Effector memory CD4-positive, alpha-beta T cell (primary cell): ENCODE measurements around the gene TTC23.

ENCODE experiments used
- DNase-seq, 3 donors: peaks; one replicate each; pipeline ENCODE4 v3.0.0-alpha.2; 2020
- H3K27ac ChIP-seq: 2 replicates; pipeline ENCODE4 v1.7.0; 2013; ENCODE audit warnings: mild to moderate bottlenecking, low read length, moderate library complexity; ENCODE audit not compliant: insufficient read depth, poor library complexity, severe bottlenecking
- H3K27me3 ChIP-seq: replicated peaks from 2 replicates; pipeline ENCODE4 v1.7.0; 2013; ENCODE audit warnings: mild to moderate bottlenecking, low read length; ENCODE audit not compliant: insufficient read depth, control insufficient read depth, poor library complexity, severe bottlenecking
- H3K36me3 ChIP-seq: 2 replicates; pipeline ENCODE4 v1.7.0; 2013; ENCODE audit warnings: mild to moderate bottlenecking, low read length, moderate library complexity; ENCODE audit not compliant: control insufficient read depth, insufficient read depth
- H3K4me1 ChIP-seq: 2 replicates; pipeline ENCODE4 v1.7.0; 2013; ENCODE audit warnings: low read length, mild to moderate bottlenecking; ENCODE audit not compliant: control insufficient read depth, insufficient read depth, poor library complexity, severe bottlenecking
- H3K4me3 ChIP-seq: 2 replicates; pipeline ENCODE4 v1.7.0; 2013; ENCODE audit warnings: low read length, low read depth, mild to moderate bottlenecking; ENCODE audit not compliant: insufficient read depth, poor library complexity, severe bottlenecking
- H3K9me3 ChIP-seq: 2 replicates; pipeline ENCODE4 v1.7.0; 2013; ENCODE audit warnings: mild to moderate bottlenecking, low read length, moderate library complexity; ENCODE audit not compliant: control insufficient read depth

Gene TTC23

GRCh38 chr15:99180964-99181306, 68.4 kb downstream of the TTC23 start:
- H3K27ac ChIP-seq, result no peak overlapping the region
- no peak overlapping the region for H3K4me3 ChIP-seq
- no peak for DNase-seq
- no peaks in the 10 kb centered on the region for H3K9me3 ChIP-seq
- H3K27me3 ChIP-seq, result no peaks in the 10 kb centered on the region
- H3K36me3 ChIP-seq, result no peaks in the 10 kb centered on the region
- no peaks in the 10 kb centered on the region for H3K4me1 ChIP-seq

GRCh38 chr15:99180086-99180963, 69.1 kb downstream of the TTC23 start:
- no peaks in the 10 kb centered on the region for H3K36me3 ChIP-seq
- H3K27ac ChIP-seq, result no peak overlapping the region
- no peaks in the 10 kb centered on the region for H3K27me3 ChIP-seq
- H3K4me3 ChIP-seq, result no peak overlapping the region
- no peaks in the 10 kb centered on the region for H3K9me3 ChIP-seq
- no peak for DNase-seq
- no peaks in the 10 kb centered on the region for H3K4me1 ChIP-seq

GRCh38 chr15:99177679-99178078, 71.7 kb downstream of the TTC23 start:
- no peaks in the 10 kb centered on the region for H3K36me3 ChIP-seq
- no peaks in the 10 kb centered on the region for H3K4me1 ChIP-seq
- H3K27ac ChIP-seq, result no peak overlapping the region
- H3K9me3 ChIP-seq, result no peaks in the 10 kb centered on the region
- no peak for DNase-seq
- no peaks in the 10 kb centered on the region for H3K27me3 ChIP-seq
- no peak overlapping the region for H3K4me3 ChIP-seq

- Histone ChIP-seq H3K36me3 (no peaks in the 10 kb centered on the region), H3K4me1 (no peaks in the 10 kb centered on the region), H3K27ac (no peak overlapping the region), H3K27me3 (no peaks in the 10 kb centered on the region), H3K9me3 (no peaks in the 10 kb centered on the region), H3K4me3 (no peak overlapping the region)
- no peak for DNase-seq
Measured at GRCh38 chr15:99176757-99177156, 72.6 kb downstream of the TTC23 start.

- H3K9me3 ChIP-seq, result no peaks in the 10 kb centered on the region
- no peaks in the 10 kb centered on the region for H3K4me1 ChIP-seq
- no peak for DNase-seq
- H3K27me3 ChIP-seq, result no peaks in the 10 kb centered on the region
- H3K4me3 ChIP-seq, result no peak overlapping the region
- H3K27ac ChIP-seq, result no peak overlapping the region
- H3K36me3 ChIP-seq, result no peaks in the 10 kb centered on the region
Measured at GRCh38 chr15:99174567-99175395, 74.6 kb downstream of the TTC23 start.

- Histone ChIP-seq H3K27ac (no peak overlapping the region), H3K9me3 (no peaks in the 10 kb centered on the region), H3K4me3 (no peak overlapping the region), H3K36me3 (no peaks in the 10 kb centered on the region), H3K27me3 (no peaks in the 10 kb centered on the region), H3K4me1 (no peaks in the 10 kb centered on the region)
- DNase-seq, result no peak
Measured at GRCh38 chr15:99172989-99173388, 76.4 kb downstream of the TTC23 start.

GRCh38 chr15:99172171-99172570, 77.2 kb downstream of the TTC23 start:
- Histone ChIP-seq H3K27me3 (no peaks in the 10 kb centered on the region), H3K4me1 (no peaks in the 10 kb centered on the region), H3K36me3 (no peaks in the 10 kb centered on the region), H3K4me3 (no peak overlapping the region), H3K9me3 (no peaks in the 10 kb centered on the region), H3K27ac (no peak overlapping the region)
- DNase-seq, result no peak

- H3K27ac ChIP-seq, result no peak overlapping the region
- no peaks in the 10 kb centered on the region for H3K27me3 ChIP-seq
- no peak for DNase-seq
- H3K9me3 ChIP-seq, result no peaks in the 10 kb centered on the region
- H3K36me3 ChIP-seq, result no peaks in the 10 kb centered on the region
- no peaks in the 10 kb centered on the region for H3K4me1 ChIP-seq
- no peak overlapping the region for H3K4me3 ChIP-seq
Measured at GRCh38 chr15:99170476-99171065, 78.8 kb downstream of the TTC23 start.

GRCh38 chr15:99169769-99170311, 79.5 kb downstream of the TTC23 start:
- no peak overlapping the region for H3K27ac ChIP-seq
- H3K36me3 ChIP-seq, result no peaks in the 10 kb centered on the region
- no peaks in the 10 kb centered on the region for H3K27me3 ChIP-seq
- no peak for DNase-seq
- no peak overlapping the region for H3K4me3 ChIP-seq
- no peaks in the 10 kb centered on the region for H3K4me1 ChIP-seq
- H3K9me3 ChIP-seq, result no peaks in the 10 kb centered on the region
